NOMO-1 treated with DMSO at 0.1 percent for 48 hours (cell line): ENCODE results near the gene ZCCHC10.
"Not testable (repeated sequence)": the region's sequence is repeated elsewhere in the genome, so short reads cannot be mapped to it uniquely, and the experiment has no call there.

Source experiments
- DNase-seq: peaks from one replicate; lab custom pipeline; 2025; ENCODE audit not compliant: unreplicated experiment; lab: John Stamatoyannopoulos, UW

ZCCHC10 gene

DNA sequence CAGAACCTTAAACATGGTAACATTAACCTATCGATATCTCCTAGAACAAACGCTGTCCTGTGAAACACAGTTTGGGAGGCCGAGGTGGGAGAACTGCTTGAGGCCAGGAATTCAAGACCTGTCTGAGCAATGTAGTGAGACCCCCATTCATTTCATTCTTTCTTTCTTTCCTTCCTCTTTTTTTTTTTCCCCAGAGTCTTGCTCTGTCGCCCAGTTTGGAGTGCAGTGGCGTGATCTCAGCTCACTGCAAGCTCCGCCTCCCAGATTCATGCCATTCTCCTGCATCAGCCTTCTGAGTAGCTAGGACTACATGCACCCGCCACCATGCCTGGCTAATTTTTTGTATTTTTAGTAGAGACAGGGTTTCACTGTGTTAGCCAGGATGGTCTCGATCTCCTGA lies 20.2 kb upstream of the ZCCHC10 start:
- DNase-seq: not testable (repeated sequence)

DNA sequence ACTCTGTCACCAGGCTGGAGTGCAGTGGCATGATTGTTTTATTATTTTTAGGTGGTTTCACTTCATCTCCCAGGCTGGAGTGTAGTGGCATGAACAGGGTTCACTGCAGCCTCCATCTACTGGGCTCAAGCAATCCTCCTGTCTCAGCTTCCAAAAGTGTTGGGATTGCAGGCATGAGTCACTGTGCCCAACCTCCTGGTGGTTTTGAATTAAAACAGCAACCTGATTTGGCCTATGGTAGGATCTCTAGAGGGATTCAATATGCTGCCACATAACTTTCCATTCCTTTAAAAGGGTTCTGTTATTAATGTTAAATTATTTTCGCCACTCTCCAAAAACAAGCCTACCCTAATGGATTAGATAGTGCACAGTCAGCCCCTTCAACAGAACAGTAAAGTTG lies 15.6 kb upstream of the ZCCHC10 start:
- DNase-seq: no peak

DNA sequence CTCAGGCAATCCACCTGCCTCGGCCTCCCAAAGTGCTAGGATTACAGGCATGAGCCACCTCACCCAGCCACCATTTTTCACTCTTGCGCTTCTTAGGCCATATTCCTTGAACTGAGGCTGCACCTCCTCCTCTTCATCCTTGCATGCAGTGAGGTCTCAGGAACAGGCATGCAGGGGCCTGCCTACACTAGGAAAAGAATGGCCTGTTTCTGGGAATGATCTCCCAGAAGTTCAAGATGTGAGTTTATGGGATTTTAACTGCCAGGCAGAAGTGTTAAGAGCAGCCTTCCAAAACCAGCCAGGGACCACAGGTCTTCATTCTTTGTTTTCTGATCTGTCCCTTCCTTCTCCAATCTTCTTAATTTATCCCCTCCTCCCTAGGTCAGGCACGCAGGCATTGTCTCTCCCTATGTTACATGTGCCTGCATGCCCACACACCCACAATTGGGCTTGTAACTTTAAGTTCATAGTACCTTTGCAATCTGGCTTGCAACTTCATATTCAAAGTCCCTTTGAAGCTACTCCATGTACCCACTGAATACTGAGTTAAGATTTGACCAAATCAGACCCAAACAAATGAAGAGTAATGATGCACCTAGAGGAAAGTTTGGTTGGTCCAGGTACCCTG lies 14.9 kb upstream of the ZCCHC10 start:
- DNase-seq: no peak

DNA sequence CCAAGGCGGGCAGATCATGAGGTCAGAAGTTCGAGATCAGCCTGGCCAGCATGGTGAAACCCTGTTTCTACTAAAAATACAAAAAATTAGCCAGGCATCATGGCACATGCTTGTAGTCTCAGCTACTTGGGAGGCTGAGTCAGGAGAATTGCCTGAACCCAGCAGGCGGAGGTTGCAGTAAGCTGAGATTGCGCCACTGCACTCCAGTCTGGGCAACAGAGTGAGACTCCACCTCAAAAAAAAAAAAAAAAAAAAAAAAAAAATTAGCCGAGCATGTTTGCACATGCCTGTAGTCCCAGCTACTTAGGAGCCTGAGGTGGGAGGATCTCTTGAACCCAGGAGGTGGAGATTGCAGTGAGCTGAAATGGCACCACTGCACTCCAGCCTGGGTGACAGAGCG lies 10.3 kb upstream of the ZCCHC10 start:
- DNase-seq: not testable (repeated sequence)

DNA sequence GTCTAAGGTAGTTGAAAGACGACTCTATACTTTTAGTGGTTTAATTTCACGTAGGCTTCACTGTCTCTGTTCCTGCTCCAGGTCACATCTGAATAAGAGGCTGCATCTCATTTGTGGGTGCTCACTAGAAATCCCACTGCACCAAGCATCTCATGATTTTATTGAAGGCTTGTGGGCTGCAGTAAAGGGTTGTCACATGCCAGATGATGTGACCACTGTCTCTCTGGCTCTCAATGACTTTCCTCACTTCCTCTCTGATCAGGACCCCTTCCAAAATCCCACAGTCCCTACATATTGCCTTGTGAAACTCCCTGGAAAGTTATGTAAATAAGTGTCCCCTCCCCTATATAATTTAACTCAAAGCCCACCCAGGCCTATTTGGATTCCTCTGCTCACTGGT lies 8.9 kb upstream of the ZCCHC10 start:
- DNase-seq: no peak

DNA sequence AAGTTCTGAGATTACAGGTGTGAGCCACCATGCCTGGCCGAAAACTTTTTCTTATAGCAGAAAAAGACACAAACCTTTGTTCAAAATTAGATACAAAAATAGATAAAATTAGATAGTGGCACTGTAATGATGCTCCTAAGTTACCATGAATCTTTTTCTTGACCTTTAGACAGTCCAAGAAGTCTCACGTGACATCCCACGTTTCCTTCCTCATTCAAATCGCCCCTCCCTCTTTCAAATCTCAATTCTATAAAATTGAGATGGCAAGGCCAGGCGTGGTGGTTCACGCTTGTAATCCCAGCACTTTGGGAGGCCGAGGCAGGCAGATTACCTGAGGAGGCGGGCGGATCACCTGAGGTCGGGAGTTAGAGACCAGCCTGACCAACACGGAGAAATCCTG lies 7.7 kb upstream of the ZCCHC10 start:
- DNase-seq: no peak

DNA sequence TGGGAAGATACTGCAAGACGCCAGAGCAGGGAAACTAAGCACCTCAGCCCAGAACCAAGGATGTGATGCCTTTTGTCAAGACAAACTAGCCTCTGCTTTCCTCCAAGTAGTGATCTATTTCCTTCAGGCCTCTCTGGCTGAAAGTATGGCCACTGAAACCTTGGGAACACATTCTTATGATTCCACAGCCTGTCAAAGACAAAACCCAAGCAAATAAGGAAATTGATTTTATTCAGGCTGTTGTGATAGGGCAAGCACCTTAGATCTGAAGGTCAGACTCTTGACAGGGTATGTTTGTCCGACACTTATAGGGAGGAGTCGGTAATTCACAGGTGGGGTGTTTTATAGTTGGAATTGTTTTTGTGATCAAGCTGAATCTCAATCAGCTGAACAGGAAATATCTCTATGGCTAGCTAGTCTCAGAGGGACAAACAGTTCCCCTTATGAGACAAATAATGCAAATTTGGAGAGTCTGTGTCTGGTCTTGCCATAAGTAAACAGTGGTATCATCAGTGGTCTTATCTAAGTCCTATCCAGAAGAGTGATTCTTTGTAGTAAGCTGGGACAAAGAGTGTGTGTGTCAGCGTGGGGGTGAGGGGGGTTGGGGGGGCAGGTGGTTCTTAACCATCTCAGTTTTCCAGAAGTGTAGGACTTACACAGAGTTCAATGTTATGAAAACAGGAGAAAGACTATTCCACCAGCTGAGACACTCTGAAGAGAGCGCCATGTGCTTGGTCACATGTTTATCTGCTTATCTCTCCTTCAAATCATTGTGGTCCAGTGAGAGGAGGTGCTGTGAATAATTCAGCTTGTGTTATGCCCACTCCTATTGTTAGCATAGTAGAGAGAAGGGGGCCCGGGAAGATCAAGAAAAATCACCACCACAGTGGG lies 6.7 kb upstream of the ZCCHC10 start:
- DNase-seq: no peak

DNA sequence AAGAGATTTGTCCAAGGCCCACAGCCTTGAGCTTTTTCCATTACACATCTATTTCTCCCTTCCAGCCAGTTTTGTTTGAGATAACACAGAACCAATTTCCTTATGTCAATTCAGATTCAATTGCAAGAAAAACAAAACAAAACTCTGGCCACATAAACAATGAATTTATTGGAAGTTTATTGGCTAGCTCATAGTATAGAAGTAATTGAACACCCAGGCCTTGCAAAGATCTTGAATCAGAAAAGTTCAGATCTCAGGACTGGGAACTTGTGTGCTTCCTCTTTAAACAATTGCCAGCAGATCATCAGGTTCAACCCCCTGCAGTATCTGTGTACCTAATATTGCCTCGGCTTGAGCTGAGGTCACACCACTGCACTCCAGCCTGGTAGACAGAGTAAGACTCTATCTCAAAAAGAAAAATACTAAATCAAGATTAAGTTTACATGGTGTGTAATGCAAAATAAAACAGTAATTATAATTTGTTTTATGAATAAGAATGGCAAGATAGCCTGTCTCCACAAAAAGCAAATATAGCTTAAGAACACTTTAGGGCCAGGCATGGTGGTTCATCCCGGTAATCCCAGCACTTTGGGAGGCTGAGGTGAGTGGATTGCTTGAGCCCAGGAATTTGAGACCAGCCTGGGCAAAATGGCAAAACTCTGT lies 4.1 kb upstream of the ZCCHC10 start:
- DNase-seq: no peak

DNA sequence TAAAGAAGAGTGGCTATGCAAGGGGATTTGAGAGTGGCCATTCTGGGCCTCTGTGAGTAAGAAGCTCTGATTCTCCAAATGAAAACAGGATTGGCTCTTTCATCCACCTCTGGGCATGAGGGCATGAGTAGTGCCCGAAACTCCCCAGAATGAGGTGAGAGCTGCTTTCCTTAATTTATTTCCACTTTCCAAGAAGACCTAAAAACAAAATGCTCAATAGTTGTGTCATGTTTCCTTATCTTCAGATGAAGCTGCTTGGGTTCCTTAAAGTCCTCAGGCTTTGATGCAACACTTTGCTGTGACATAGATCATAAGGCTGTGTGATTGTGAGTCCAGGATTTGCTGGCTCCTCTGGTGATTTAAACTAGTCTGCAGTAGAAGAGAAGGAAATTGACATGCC lies 3.1 kb upstream of the ZCCHC10 start:
- DNase-seq: no peak

DNA sequence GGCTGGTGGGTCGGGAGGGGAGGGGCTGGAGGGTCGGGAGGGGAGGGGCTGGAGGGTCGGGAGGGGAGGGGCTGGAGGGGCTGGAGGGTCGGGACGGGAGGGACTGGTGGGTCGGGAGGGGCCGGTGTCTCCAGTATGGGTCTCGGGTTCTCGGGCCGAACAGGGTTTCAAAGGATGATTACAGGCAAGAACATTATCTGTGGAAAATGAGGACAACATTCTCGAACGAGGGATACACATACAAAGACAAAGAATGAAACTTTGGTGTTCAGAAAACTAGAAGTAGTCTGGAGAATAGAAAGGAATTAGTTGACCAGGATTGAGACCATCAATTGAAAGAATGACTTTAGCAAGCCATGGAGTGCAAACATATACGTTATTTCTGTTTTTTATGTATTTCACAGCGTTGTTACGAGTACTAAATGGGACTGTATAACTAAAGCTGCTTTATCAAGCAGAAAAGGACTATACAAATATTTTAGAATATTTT lies 360 bp upstream of the ZCCHC10 start:
- no peak for DNase-seq

DNA sequence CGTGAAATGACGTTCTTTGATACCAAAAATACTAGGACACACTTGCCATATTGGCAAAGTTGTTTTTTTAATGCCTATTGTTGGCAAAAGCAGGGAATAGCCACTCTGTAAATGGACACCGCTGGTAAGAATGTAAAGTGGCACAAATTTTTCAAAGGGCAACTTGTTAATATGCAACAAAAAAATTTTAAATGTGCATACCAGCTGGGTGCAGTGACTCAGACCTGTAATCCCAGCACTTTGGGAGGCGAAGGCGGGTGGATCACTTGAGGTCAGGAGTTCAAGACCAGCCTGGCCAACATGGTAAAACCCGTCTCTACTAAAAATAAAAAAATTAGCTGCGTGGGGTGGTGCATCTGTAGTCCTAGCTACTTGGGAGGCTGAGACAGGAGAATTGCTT lies 6.9 kb downstream of the ZCCHC10 start:
- not testable (repeated sequence) for DNase-seq

DNA sequence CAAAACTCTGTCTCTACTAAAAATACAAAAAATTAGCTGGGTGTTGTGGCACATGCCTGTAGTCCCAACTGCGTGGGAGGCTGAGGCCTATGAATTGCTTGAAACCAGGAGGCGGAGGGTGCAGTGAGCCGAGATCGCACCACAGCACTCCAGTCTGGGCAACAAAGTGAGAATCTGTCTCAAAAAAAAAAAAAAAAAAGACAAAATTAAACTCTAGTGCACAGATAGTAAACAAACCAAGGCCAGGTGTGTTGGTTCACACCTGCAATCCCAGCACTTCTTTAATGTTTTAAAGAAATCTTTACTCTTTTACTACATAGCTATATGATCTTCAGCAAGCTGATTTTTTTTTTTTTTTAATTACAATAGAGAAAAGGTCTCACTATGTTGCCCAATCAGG lies 8.4 kb downstream of the ZCCHC10 start:
- DNase-seq: no peak

DNA sequence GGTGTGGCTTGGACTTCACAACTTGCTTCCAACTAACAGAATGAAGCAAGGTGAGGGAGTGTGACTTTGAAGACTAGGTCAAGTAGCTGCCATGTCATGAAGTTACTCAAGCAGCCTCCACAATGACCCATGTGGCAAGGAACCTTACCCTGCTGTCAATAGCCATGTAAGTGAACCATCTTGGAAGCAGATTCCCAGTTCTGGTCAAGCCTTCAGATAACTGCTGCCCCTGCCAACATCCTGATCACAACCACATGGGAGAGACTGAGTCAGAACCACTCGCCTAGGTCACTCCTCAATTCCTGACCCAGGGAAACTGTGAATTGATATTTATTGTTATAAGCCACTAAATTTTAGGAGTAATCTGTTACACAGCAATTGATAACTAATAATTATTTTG lies 10.9 kb downstream of the ZCCHC10 start:
- DNase-seq: no peak

DNA sequence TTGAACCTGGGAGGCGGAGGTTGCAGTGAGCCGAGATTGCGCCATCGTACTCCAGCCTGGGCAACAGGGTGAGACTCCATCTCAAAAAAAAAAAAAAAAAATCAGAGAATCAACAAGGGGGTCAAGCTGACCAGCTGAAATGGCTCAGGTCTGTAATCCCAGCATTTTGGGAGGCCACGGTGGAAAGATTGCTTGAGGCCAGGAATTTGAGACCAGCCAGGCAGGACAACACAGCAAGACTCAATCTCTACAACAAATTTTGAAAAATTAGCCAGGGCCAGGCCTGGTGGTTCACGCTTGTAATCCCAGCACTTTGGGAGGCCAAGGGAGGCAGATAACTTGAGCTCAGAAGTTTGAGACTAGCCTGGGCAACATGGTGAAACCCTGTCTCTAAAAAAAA lies 17.9 kb downstream of the ZCCHC10 start:
- DNase-seq: not testable (repeated sequence)

DNA sequence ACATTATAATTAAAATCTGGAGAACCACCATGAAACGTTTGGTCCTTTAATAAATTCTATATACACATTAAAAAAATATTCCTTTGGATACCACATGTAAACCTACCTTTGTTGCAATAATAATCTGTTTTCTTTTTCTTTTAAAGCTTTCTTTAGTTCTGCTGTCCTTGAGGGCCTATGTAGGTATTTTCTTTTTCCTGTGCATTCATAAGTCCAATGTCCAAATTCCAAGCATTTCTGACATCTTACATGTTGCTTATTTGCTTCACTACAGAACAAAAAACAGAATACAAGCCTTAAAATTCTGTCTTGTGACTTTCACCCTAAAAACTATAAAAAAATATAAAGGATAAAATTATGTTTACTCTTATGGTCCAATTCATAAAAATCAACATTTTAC lies 19.7 kb downstream of the ZCCHC10 start:
- DNase-seq: no peak

DNA sequence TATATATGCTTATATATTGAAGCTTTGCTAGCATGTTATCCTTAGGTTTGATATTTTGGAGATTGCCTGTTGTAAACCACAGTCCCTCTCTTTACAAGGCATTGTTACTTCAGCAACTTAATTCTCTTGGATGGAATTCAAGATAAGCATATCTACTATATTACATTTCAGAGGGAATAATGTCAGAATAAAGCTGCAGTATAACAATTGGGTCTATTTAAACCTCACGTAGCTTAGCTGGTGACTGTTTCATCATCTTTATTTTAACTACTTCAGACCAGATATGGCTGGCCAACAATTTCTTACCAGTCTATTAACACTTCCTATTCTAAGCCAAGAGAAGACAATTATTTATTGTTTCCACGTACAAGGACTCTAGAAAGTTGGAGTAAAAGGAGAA lies 27.1 kb downstream of the ZCCHC10 start:
- no peak for DNase-seq

DNA sequence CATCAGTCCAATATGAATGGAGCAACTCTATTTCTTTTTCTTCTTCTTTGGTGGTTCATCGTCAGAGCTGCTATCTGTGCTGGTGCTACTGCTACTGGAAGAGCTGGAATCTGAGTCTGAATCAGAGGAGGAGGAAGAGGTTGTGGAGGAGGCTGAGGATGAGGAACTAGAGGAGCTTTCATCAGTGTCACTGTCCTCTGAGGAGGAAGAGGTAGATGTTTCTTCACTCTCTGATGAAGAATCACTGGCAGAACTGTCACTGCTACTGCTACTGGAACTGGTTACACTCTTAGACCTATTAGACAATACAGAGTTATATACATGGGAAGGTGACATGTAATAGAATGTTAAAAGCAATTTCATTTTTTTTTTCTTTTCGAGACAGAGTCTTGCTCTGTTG lies 27.8 kb downstream of the ZCCHC10 start:
- no peak for DNase-seq

DNA sequence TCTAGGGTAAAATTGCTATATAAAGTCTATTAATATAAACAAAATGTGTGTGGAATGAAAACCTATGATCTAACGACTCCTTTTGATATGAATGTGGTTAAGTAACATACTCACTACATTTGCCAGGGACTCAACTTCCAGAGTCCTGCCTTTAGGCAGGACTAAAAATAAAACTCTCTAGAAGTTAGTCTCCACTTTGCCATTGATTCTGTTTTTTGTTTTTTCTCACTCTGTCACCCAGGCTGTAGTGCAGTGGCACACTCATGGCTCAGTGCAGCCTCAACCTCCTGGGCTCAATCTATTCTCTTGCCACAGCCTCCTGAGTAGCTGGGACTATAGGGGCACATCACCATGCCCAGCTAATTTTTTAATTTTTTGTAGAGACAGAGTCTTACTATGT lies 30.0 kb downstream of the ZCCHC10 start:
- no peak for DNase-seq

DNA sequence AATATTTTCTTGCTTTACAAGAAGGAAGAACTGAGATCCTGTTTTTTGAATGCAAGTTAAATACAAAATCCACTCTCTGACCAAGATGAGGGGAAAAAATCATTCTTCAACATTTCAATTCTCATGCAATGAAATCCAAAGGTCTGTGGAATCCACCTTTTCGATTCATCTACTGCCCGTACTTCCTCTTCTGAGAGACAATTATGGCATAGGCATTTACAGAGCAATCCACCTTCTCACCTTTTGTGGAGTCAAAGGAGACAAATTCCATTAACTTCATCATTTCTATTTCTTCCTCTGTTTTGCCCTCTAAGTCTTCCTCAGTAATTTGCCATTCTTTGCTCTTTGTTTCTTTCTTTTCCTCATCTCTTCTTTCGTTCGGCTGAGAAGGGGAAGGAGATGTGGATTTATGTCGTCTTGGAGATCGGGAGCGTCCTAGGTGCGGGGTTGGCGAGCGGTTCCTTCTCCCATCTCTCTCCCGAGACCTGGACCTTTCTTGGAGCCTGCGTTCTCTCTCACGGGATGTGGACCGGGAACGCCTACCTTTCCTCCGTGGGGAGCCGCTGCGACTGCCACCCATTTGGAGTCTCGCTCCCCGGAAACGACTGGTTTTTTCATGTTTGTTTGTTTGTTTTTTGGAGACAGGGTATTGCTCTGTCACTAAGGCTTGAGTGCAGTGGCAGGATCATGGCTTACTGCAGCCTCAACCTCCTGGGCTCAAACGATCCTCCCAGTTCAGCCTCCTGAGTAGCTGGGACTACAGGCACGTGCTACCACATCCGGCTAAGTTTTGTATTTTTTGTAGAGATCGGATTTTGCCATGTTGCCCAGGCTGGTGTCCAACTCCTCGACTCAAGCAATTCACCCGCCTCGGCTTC lies 38.6 kb downstream of the ZCCHC10 start:
- no peak for DNase-seq

DNA sequence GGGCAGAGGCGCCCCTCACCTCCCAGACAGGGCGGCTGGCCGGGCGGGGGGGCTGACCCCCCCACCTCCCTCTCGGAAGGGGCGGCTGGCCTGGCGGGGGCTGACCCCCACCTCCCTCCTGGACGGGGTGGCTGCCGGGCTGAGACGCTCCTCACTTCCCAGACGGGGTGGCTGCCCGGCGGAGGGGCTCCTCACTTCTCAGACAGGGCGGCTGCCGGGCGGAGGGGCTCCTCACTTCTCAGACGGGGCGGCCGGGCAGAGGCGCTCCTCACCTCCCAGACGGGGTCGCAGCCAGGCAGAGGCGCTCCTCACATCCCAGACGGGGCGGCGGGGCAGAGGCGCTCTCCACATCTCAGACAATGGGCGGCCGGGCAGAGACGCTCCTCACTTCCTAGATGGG lies 43.4 kb downstream of the ZCCHC10 start:
- DNase-seq: not testable (repeated sequence)

DNA sequence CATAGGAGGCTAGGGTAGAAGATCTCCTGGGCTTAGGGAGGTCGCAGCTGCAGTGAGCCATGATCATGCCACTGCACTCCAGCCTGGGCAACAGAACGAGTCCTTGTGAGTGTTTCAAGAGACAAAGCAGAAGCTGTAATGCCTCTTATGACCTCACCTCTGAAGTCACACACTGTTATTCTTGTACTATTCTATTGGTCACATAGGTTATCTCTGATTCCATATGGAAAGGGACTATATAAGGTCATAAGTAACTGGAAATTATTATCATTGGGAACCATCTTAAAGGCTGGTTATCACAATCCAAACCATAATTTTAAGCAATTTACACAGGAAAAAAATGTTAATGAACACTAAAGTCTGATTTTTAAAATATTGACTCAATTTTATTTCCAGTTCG lies 45.1 kb downstream of the ZCCHC10 start:
- no peak for DNase-seq
